ENCODE measurements around the gene NEB. TPM values are rescaled to one million over a fixed set of nuclear protein-coding genes. Genes with fewer than 3 reads are reported as not detected.

Gene NEB
- total RNA-seq, 1 experiment from 2014 or later: 0.33 TPM

GRCh38 chr2:151664520-151664919, 69.8 kb downstream of the NEB start:
- Mint-ChIP-seq H3K27ac (ENCODE audit: low read depth, unreplicated experiment) (no peak overlapping the region), H3K4me3 (ENCODE audit: unreplicated experiment) (no peak overlapping the region), H3K4me1 (ENCODE audit: insufficient read depth, unreplicated experiment) (no peaks in the 10 kb centered on the region), H3K36me3 (ENCODE audit: insufficient read depth, unreplicated experiment) (no peaks in the 10 kb centered on the region), H3K27me3 (ENCODE audit: insufficient read depth, unreplicated experiment) (no peaks in the 10 kb centered on the region), H3K9me3 (ENCODE audit: unreplicated experiment) (no peaks in the 10 kb centered on the region)
- no TSS peak for BruUV-seq (replicated peaks)
- DNase-seq (ENCODE audit: unreplicated experiment): no peak
- no peak for TF ChIP-seq CTCF (IDR thresholded peaks at IDR 0.05; ENCODE audit: unreplicated experiment)
- intact Hi-C loops (cut with micrococcal nuclease): no loop called here
- ChIA-PET POLR2A (no interaction called here), CTCF (no interaction called here)

- POLR2A ChIA-PET: no interaction called here
- BruUV-seq (replicated peaks): no TSS peak
- TF ChIP-seq CTCF (IDR thresholded peaks at IDR 0.05; ENCODE audit: unreplicated experiment): no peak
- no peak for DNase-seq (ENCODE audit: unreplicated experiment)
- intact Hi-C loops (cut with micrococcal nuclease): no loop called here
- Mint-ChIP-seq H3K27ac (ENCODE audit: low read depth, unreplicated experiment) (no peak overlapping the region), H3K4me1 (ENCODE audit: insufficient read depth, unreplicated experiment) (no peaks in the 10 kb centered on the region), H3K36me3 (ENCODE audit: insufficient read depth, unreplicated experiment) (no peaks in the 10 kb centered on the region), H3K9me3 (ENCODE audit: unreplicated experiment) (no peaks in the 10 kb centered on the region), H3K27me3 (ENCODE audit: insufficient read depth, unreplicated experiment) (peaks cover 9% of the 10 kb centered on the region), H3K4me3 (ENCODE audit: unreplicated experiment) (no peak overlapping the region)
- CTCF ChIA-PET: no interaction called here
Observed at GRCh38 chr2:151661625-151662024, 72.7 kb downstream of the NEB start.

- Mint-ChIP-seq H3K9me3 (ENCODE audit: unreplicated experiment) (no peaks in the 10 kb centered on the region), H3K27ac (ENCODE audit: low read depth, unreplicated experiment) (no peak overlapping the region), H3K36me3 (ENCODE audit: insufficient read depth, unreplicated experiment) (no peaks in the 10 kb centered on the region), H3K4me3 (ENCODE audit: unreplicated experiment) (no peak overlapping the region), H3K4me1 (ENCODE audit: insufficient read depth, unreplicated experiment) (no peaks in the 10 kb centered on the region), H3K27me3 (ENCODE audit: insufficient read depth, unreplicated experiment) (peaks cover 10% of the 10 kb centered on the region)
- DNase-seq (ENCODE audit: unreplicated experiment): no peak
- intact Hi-C loops (cut with micrococcal nuclease): no loop called here
- CTCF ChIA-PET: no interaction called here
- no peak for TF ChIP-seq CTCF (IDR thresholded peaks at IDR 0.05; ENCODE audit: unreplicated experiment)
- BruUV-seq (replicated peaks): no TSS peak
- POLR2A ChIA-PET: no interaction called here
Observed at GRCh38 chr2:151658081-151658480, 76.2 kb downstream of the NEB start.

GRCh38 chr2:151657667-151658076, 76.6 kb downstream of the NEB start:
- CTCF ChIA-PET: interaction anchor here (0.7 kb wide), 1 partner anchor 37 kb away, joined by 3 read pairs; no protein-coding TSS in a partner anchor
- Mint-ChIP-seq H3K27ac (ENCODE audit: low read depth, unreplicated experiment) (no peak overlapping the region), H3K4me3 (ENCODE audit: unreplicated experiment) (no peak overlapping the region), H3K4me1 (ENCODE audit: insufficient read depth, unreplicated experiment) (no peaks in the 10 kb centered on the region), H3K9me3 (ENCODE audit: unreplicated experiment) (no peaks in the 10 kb centered on the region), H3K36me3 (ENCODE audit: insufficient read depth, unreplicated experiment) (no peaks in the 10 kb centered on the region), H3K27me3 (ENCODE audit: insufficient read depth, unreplicated experiment) (peaks cover 10% of the 10 kb centered on the region)
- intact Hi-C loops (cut with micrococcal nuclease): no loop called here
- no peak for DNase-seq (ENCODE audit: unreplicated experiment)
- no TSS peak for BruUV-seq (replicated peaks)
- POLR2A ChIA-PET: no interaction called here
- no peak for TF ChIP-seq CTCF (IDR thresholded peaks at IDR 0.05; ENCODE audit: unreplicated experiment)
